ENCODE measurements around the gene ANKS4B. TPM values are rescaled to one million over a fixed set of nuclear protein-coding genes. Genes with fewer than 3 reads are reported as not detected.
"Not testable (repeated sequence)": the region's sequence is repeated elsewhere in the genome, so short reads cannot be mapped to it uniquely, and the experiment has no call there.

ANKS4B gene
- total RNA-seq, 2 experiments from 2014 or later = not detected

GRCh38 chr16:21223787-21224186 is 9.7 kb upstream of the ANKS4B start:
- intact Hi-C loops (cut with micrococcal nuclease) = no loop called here
- peaks cover 27% of the 10 kb centered on the region for H3K27me3 Mint-ChIP-seq
- peaks cover 6% of the 10 kb centered on the region for H3K4me1 Mint-ChIP-seq (ENCODE audit: low read depth)
- DNase-seq = no peak
- CTCF ChIA-PET = interaction anchor here (0.5 kb wide), 1 partner anchor 1060 kb away, joined by 4 read pairs; no protein-coding TSS in a partner anchor
- POLR2A ChIA-PET = no interaction called here
- no peaks in the 10 kb centered on the region for H3K36me3 Mint-ChIP-seq
- H3K27ac Mint-ChIP-seq = no peak overlapping the region
- no peak overlapping the region for H3K4me3 Mint-ChIP-seq
- no peaks in the 10 kb centered on the region for H3K9me3 Mint-ChIP-seq

- Mint-ChIP-seq H3K27me3 (peaks cover 31% of the 10 kb centered on the region), H3K4me3 (no peak overlapping the region), H3K36me3 (no peaks in the 10 kb centered on the region), H3K27ac (no peak overlapping the region), H3K9me3 (no peaks in the 10 kb centered on the region), H3K4me1 (ENCODE audit: low read depth) (peaks cover 6% of the 10 kb centered on the region)
- intact Hi-C loops (cut with micrococcal nuclease) = no loop called here
- CTCF ChIA-PET = no interaction called here
- no peak for DNase-seq
- POLR2A ChIA-PET = no interaction called here
Observed at GRCh38 chr16:21224800-21225199, 8.7 kb upstream of the ANKS4B start.

- H3K9me3 Mint-ChIP-seq = no peaks in the 10 kb centered on the region
- no peak overlapping the region for H3K4me3 Mint-ChIP-seq
- peaks cover 6% of the 10 kb centered on the region for H3K4me1 Mint-ChIP-seq (ENCODE audit: low read depth)
- H3K27ac Mint-ChIP-seq = no peak overlapping the region
- DNase-seq = no peak
- intact Hi-C loops (cut with micrococcal nuclease) = no loop called here
- no peaks in the 10 kb centered on the region for H3K36me3 Mint-ChIP-seq
- CTCF ChIA-PET = no interaction called here
- POLR2A ChIA-PET = no interaction called here
- H3K27me3 Mint-ChIP-seq = peaks cover 35% of the 10 kb centered on the region
Observed at GRCh38 chr16:21226749-21227148, 6.8 kb upstream of the ANKS4B start.

GRCh38 chr16:21227866-21228265 is 5.6 kb upstream of the ANKS4B start:
- POLR2A ChIA-PET = no interaction called here
- CTCF ChIA-PET = no interaction called here
- Mint-ChIP-seq H3K4me3 (no peak overlapping the region), H3K36me3 (no peaks in the 10 kb centered on the region), H3K27me3 (peaks cover 34% of the 10 kb centered on the region), H3K4me1 (ENCODE audit: low read depth) (peaks cover 6% of the 10 kb centered on the region), H3K9me3 (no peaks in the 10 kb centered on the region), H3K27ac (no peak overlapping the region)
- intact Hi-C loops (cut with micrococcal nuclease) = no loop called here
- no peak for DNase-seq

- DNase-seq = no peak
- Mint-ChIP-seq H3K4me1 (ENCODE audit: low read depth) (peaks cover 6% of the 10 kb centered on the region), H3K27me3 (peaks cover 34% of the 10 kb centered on the region), H3K36me3 (no peaks in the 10 kb centered on the region), H3K27ac (no peak overlapping the region), H3K4me3 (no peak overlapping the region), H3K9me3 (no peaks in the 10 kb centered on the region)
- POLR2A ChIA-PET = no interaction called here
- CTCF ChIA-PET = no interaction called here
- intact Hi-C loops (cut with micrococcal nuclease) = no loop called here
Observed at GRCh38 chr16:21228361-21228872, 5.1 kb upstream of the ANKS4B start.

- DNase-seq = no peak
Observed at GRCh38 chr16:21233045-21233520, 416 bp upstream of the ANKS4B start.

GRCh38 chr16:21235199-21235585 is 1.7 kb downstream of the ANKS4B start:
- Mint-ChIP-seq H3K4me1 (ENCODE audit: low read depth) (no peaks in the 10 kb centered on the region), H3K27ac (no peak overlapping the region), H3K27me3 (peaks cover 9% of the 10 kb centered on the region), H3K4me3 (no peak overlapping the region), H3K36me3 (no peaks in the 10 kb centered on the region), H3K9me3 (no peaks in the 10 kb centered on the region)
- ChIA-PET CTCF (no interaction called here), POLR2A (no interaction called here)
- DNase-seq = no peak
- intact Hi-C loops (cut with micrococcal nuclease) = no loop called here

More at GRCh38 chr16:21233045-21233520, 416 bp upstream of the ANKS4B start:
- ChIA-PET POLR2A (no interaction called here), CTCF (no interaction called here)
- no peaks in the 10 kb centered on the region for H3K9me3 Mint-ChIP-seq
- no peak overlapping the region for H3K27ac Mint-ChIP-seq
- intact Hi-C loops (cut with micrococcal nuclease) = no loop called here
- no peaks in the 10 kb centered on the region for H3K4me1 Mint-ChIP-seq (ENCODE audit: low read depth)
- H3K36me3 Mint-ChIP-seq = no peaks in the 10 kb centered on the region
- no peak overlapping the region for H3K4me3 Mint-ChIP-seq
- peaks cover 21% of the 10 kb centered on the region for H3K27me3 Mint-ChIP-seq

- Mint-ChIP-seq H3K4me3 (no peak overlapping the region), H3K4me1 (ENCODE audit: low read depth) (no peaks in the 10 kb centered on the region), H3K27me3 (peaks cover 4% of the 10 kb centered on the region), H3K27ac (no peak overlapping the region), H3K9me3 (no peaks in the 10 kb centered on the region), H3K36me3 (no peaks in the 10 kb centered on the region)
- DNase-seq = no peak
- POLR2A ChIA-PET = no interaction called here
- intact Hi-C loops (cut with micrococcal nuclease) = no loop called here
- CTCF ChIA-PET = no interaction called here
Observed at GRCh38 chr16:21236831-21237230, 3.3 kb downstream of the ANKS4B start.

GRCh38 chr16:21239646-21240045 is 6.1 kb downstream of the ANKS4B start:
- H3K36me3 Mint-ChIP-seq = no peaks in the 10 kb centered on the region
- DNase-seq = no peak
- intact Hi-C loops (cut with micrococcal nuclease) = no loop called here
- CTCF ChIA-PET = no interaction called here
- POLR2A ChIA-PET = no interaction called here
- no peak overlapping the region for H3K4me3 Mint-ChIP-seq
- peaks cover 5% of the 10 kb centered on the region for H3K27me3 Mint-ChIP-seq
- H3K27ac Mint-ChIP-seq = no peak overlapping the region
- no peaks in the 10 kb centered on the region for H3K9me3 Mint-ChIP-seq
- H3K4me1 Mint-ChIP-seq (ENCODE audit: low read depth) = no peaks in the 10 kb centered on the region

- intact Hi-C loops (cut with micrococcal nuclease) = no loop called here
Observed at GRCh38 chr16:21242756-21243155, 9.3 kb downstream of the ANKS4B start.

GRCh38 chr16:21244518-21245215 is 11.2 kb downstream of the ANKS4B start:
- H3K4me3 Mint-ChIP-seq = no peak overlapping the region
- ChIA-PET CTCF (no interaction called here), POLR2A (no interaction called here)
- DNase-seq = no peak
- intact Hi-C loops (cut with micrococcal nuclease) = no loop called here
- H3K36me3 Mint-ChIP-seq = no peaks in the 10 kb centered on the region
- H3K27me3 Mint-ChIP-seq = peaks cover 13% of the 10 kb centered on the region
- H3K4me1 Mint-ChIP-seq (ENCODE audit: low read depth) = no peaks in the 10 kb centered on the region
- H3K9me3 Mint-ChIP-seq = no peaks in the 10 kb centered on the region
- no peak overlapping the region for H3K27ac Mint-ChIP-seq

More at GRCh38 chr16:21242756-21243155, 9.3 kb downstream of the ANKS4B start:
- Mint-ChIP-seq H3K27ac (no peak overlapping the region), H3K4me1 (ENCODE audit: low read depth) (no peaks in the 10 kb centered on the region), H3K4me3 (no peak overlapping the region), H3K27me3 (peaks cover 10% of the 10 kb centered on the region), H3K36me3 (no peaks in the 10 kb centered on the region), H3K9me3 (no peaks in the 10 kb centered on the region)
- ChIA-PET CTCF (no interaction called here), POLR2A (no interaction called here)
- no peak for DNase-seq

- H3K9me3 Mint-ChIP-seq; H3K4me3 Mint-ChIP-seq; CTCF ChIA-PET; intact Hi-C loops (cut with micrococcal nuclease); DNase-seq; POLR2A ChIA-PET; H3K4me1 Mint-ChIP-seq (ENCODE audit: low read depth); H3K36me3 Mint-ChIP-seq; H3K27ac Mint-ChIP-seq: not testable (repeated sequence)
- H3K27me3 Mint-ChIP-seq = peaks cover 14% of the 10 kb centered on the region
Observed at GRCh38 chr16:21248179-21248578, 14.7 kb downstream of the ANKS4B start.

Data from activated CD4-positive, alpha-beta memory T cell treated with anti-CD3 and anti-CD28 coated beads for 36 hours (primary cell).